Amniotic stem cell (primary cell): ENCODE data around the gene MACROD1.

ENCODE experiments used
- DNase-seq: peaks from one replicate; lab custom pipeline; 2025; lab: John Stamatoyannopoulos, UW

MACROD1 gene

DNA sequence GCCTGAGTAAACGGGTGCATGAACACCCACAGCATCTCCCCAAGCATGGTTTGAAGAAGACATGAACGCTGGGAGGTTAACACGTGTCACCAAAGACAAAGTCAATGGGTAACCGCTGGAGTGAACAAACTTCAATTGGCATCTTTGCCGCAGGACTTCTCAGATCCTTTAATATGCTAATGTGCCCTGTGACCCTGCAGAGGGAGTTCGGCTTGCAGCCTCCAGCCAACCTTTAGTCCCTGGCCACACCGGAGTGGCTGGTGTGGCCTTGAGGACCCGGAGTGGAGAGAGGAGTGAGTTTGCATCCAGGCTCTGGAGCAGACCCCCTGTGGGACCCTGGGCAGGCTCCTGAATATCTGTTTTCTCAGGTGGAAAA, 73.2 kb downstream of the MACROD1 start:
- DNase-seq = no peak

- DNase-seq = no peak
These were observed 73.7 kb downstream of the MACROD1 start for GRCh38 chr11:64092111-64092760.

GRCh38 chr11:64090806-64091516, 75.0 kb downstream of the MACROD1 start:
- DNase-seq = no peak

DNA sequence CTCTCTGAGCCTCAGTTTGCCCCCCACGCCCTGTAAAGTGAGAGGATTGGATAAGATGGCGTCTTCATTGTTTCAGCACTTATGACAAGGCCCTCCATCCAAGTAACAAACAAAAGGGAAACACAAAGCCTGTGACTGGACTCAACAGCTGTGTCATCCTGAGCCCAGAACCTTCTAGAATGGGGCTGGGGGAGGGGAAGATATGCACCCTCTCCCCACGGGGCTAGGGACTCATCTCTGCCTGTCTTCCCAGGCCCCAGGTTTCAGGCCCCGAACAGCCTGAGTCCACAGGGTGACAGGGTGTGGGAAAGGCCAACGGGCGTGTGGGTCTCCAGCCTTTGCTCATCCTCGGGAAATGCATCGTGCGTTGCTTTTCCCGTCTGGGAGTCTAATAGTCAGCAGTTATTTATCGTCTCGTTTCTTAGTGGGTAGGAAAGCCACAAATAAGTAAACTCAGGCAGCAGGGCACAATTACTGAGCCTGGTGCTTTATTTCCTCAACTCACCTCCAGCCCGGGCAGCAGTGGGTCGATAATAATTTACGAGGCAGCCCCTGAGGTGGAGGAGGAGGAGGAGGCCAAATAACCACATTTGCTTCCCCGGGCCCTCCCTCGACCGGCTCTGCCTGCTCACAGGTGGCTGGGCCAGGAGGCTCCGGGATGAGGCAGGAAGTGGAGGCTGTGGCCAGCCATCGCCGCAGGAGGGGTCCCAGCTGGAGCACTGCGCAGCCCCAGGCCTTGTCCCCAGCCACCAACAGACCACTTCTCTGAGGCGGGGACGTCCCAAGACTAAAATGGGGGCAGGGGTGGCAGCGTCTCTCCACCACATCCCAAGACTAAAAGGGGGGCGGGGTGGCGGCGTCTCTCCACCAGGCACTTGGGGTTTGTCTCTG, 75.8 kb downstream of the MACROD1 start:
- no peak for DNase-seq

- DNase-seq = no peak
These were observed 76.4 kb downstream of the MACROD1 start for GRCh38 chr11:64089493-64089892.

DNA sequence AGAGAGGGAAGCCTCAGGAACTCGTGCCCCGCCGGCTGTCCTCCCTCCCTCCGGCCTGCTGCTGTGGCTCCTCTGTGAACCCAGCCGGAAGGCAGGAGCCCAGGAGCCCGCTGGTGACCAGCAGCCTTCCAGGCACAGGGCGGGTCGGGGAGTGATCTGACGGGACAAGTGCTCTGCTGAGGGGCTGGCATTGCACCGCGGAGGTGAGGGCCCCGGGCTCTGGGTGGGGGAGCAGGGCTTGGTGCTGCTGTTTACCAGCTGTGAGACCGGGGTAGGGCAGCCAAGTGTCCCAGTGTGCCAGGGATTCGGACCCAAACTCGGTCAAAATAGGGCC, 76.9 kb downstream of the MACROD1 start:
- no peak for DNase-seq

- DNase-seq = no peak
These were observed 77.5 kb downstream of the MACROD1 start for GRCh38 chr11:64088162-64089026.

- DNase-seq = no peak
These were observed 79.4 kb downstream of the MACROD1 start for GRCh38 chr11:64086258-64087123.

DNA sequence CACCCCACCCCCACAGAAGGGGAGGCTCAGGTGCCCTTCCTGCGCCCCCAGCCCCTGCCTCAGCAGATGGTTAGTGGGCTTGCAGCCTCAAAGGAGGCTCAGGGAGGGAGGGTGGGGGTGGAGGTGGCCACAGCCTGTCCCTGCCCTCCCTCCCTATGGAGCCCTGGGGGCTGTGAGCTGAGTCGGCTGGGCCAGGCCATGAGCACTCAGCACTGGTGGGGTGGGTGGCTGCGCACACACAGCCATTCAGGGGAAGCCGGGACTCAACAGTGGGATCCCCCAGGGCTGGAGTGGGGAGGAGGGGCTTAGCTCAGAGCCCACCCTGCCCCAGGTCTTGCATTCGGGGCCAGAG, 80.0 kb downstream of the MACROD1 start:
- DNase-seq = no peak

GRCh38 chr11:64084951-64085710, 80.8 kb downstream of the MACROD1 start:
- no peak for DNase-seq

- no peak for DNase-seq
These were observed 81.6 kb downstream of the MACROD1 start for GRCh38 chr11:64084146-64084950.

- no peak for DNase-seq
These were observed 82.4 kb downstream of the MACROD1 start for GRCh38 chr11:64083398-64084080.

DNA sequence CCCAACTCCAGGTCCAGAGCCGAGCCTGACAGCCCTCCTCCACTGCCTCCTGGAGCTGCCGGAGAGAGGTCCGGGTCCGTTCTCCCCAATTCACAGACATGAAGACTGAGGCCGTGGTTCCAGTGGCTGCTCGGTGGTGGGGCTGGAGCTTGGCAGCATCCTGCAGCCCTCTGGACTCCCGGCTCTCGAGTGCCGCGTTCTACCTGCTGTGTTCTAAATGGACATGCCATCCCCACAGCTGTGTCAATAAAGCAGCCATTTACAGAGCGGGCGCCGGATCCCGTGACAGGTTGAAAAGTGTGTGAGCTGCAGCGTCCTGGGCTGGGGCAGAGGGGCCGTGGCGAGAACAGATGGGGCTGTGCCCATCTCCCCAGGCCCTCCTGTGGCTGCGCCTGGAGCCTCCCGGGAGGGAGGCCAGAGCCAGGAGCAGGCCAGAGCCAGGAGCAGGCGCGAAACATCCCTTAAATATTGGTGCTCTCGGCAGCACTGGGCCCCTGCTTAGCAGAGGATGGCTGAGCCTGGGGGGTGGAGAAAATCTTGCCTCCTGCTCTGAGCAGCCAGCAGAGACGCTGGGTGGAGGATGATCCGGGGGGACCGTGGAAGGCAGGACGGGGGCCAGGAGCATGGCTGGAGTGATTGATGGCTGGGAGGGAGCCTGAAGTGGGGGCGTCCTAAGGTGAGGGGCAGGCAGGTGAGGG, 84.0 kb downstream of the MACROD1 start:
- no peak for DNase-seq

DNA sequence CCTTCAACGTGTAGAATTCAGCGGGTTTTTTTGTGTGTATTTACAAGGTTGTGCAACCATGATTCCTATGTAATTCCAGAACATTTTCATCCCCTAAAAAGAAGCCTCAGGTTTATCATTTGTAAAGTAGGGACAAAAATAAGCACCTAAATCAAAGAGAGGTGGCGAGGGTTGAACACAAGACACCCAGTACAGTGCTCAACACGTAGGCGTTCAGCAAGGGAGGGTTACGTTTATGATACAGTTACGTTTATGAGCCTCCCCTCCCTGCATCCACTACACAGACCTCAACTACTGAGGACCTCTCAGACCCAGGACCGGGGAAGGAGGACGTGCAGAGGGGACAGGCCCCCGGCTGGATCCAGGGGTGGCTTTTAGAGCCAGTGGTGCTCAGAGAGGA, 85.5 kb downstream of the MACROD1 start:
- DNase-seq = no peak

GRCh38 chr11:64078905-64079304, 87.0 kb downstream of the MACROD1 start:
- no peak for DNase-seq

DNA sequence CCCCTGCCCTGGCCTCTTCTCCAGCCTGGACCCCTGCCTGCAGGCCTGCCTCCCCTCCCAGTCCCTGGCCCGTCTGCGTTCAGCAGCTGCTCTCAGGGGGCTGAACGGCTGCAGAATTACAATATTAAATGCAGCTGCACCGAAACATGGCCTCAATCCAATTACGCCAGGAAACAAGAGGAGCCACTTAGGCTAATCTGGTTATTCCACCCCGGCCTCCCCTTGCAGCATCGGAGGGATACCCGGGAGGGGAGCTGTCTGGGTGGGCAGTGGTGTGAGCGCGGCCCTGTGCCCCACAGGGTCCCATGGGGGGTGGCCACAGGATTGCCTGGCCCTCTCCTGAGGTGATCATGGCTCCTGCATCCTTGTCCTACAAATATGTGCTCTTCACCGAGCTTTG, 87.6 kb downstream of the MACROD1 start:
- DNase-seq = no peak

GRCh38 chr11:64077607-64078006, 88.3 kb downstream of the MACROD1 start:
- DNase-seq = no peak

GRCh38 chr11:64076758-64077157, 89.2 kb downstream of the MACROD1 start:
- no peak for DNase-seq
